Activated CD4-positive, alpha-beta T cell treated with anti-CD3 and anti-CD28 coated beads for 24 hours (primary cell): ENCODE data around the gene HRH3.

Source experiments
- DNase-seq, 2 donors: peaks; one replicate each; pipeline ENCODE4 v3.0.0-alpha.2; 2020; ENCODE audit warnings: low read depth in 2 of 2

HRH3 gene

DNA sequence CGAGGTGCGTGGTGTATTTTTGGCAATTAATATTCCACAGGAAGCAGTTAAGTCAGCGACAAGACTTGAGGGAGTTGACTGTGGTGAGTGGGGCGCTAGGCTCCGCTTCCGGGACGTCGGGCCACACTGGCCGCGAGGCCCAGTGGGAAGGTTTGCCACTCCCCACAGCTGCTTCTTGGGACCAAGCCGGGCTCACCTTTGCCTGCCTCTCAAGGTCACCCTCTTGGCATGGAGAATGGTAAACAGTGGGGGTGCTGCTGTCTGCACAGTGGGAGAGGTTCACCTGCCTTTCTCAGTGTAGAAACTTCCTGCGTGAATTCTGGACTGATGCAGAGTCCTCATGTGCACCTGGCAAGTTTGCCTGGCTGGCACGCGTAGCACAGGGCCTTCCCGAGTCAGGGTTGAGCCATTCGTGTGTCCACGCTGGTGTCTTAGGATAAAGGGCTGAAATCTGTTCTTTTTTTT lies 24.6 kb upstream of the HRH3 start:
- no peak for DNase-seq

DNA sequence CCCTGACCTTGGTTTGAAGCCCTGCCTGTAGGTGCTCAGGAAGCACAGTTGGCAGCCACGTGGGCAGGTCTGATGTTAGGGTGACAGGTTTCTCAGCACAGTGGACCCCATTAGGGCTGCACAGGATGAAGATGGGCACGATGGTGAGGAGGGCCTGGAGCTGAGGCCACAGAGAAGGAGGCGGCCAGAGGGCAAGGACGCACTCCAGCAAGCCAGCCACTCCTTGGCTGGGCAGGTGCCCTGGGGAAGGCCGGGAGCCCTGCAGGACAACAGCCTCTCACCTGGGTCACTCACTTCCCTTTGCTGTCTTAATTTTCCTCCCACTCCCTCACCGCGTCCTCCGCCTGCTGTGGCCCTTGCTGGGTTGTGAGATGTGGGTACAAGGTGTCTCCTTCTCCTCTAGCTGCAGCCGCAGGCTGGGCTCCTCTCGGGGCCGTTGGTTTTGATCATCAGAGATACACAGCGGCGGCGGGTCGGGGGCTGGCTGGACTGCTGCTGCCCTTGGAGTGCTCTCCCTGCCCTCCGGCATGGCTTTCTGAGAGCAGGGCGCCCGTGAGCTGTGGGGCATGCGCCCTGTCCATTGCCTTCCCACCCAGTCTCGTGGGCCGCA lies 23.9 kb upstream of the HRH3 start:
- DNase-seq = no peak

DNA sequence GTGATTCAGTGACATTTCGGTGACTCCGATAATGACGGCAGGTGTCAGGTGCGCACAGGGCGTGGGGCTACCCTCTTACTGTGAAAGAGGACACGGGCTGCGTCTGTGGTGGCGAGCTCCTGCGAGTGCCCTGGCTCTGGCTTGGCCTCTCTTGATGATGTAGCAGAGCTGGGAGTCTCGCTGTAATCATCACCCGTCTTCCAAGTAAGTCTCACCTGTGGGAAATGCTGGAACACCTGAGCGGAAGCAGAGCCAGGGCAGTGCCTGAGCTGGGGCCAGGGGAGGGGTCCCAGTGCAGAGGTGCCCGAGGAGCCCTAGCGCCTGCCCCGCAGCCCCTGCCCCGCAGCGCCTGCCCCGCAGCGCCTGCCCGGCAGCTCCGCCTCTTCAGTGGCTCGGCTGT lies 23.0 kb upstream of the HRH3 start:
- DNase-seq = no peak

DNA sequence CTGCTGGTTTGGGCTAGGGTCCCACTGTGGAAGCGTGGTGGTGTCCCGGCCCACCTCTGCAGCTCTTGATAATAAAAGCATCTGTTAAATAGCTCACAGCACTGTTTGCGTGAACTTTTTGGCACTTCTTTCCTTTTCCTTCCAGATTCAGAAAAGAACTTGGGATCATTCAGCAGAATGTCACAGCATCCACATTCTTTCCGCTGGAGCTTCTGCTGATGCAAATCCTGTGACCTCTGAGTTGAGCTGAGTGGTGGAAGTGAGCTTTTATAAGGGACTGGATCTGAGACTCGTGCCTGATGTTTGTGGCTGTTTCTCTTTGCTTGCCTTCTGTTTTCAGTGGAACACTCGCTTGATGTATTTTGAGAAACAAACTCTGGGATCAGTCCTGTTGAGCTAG lies 22.1 kb upstream of the HRH3 start:
- DNase-seq = no peak

DNA sequence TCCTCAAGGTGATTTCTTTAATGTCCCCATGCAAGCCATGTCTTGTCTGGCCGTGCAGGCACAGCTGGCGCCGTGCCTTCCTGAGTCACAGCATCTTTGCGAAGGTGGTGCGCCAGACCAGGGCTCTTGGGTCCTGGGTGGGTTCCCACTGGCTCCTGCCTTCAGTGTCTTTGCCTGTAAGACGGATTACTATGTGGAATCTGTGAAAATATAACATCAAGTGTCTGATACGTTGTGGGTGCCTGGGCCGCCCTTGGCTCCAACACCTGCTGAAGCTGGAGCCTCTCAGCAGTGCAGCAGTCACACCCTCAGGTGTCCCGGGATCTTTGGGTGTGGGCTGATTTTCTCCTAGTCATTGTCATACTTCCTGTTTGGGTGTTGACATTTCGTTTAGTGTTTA lies 21.4 kb upstream of the HRH3 start:
- no peak for DNase-seq

DNA sequence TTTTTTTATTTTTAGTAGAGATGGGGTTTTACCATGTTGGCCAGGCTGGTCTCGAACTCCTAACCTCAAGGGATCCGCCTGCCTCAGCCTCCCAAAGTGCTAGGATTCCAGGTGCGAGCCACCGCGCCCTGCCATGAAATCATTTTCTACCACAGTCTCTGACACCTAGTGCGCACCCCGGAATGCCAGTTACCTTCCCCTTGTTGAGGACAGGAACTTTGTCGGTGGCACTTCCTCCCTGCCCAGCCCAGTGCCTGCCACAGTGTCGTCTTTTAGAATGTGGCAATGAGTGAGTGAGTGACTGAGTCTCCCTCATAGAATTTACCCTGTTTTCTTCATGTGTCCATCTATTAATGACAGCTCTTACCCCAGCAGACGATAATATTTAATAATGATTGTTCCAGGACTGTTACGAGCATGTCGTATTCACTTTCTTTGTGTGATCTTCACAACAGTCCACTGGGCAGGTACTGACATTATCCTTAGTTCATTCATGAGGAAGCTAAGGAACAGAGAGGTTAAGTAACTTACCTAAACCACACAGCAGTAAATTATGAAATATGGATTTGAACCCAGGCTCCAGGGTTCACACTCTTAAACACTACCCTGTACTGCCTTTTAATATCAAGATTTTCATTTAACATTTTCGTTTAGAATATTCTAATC lies 20.1 kb upstream of the HRH3 start:
- no peak for DNase-seq

DNA sequence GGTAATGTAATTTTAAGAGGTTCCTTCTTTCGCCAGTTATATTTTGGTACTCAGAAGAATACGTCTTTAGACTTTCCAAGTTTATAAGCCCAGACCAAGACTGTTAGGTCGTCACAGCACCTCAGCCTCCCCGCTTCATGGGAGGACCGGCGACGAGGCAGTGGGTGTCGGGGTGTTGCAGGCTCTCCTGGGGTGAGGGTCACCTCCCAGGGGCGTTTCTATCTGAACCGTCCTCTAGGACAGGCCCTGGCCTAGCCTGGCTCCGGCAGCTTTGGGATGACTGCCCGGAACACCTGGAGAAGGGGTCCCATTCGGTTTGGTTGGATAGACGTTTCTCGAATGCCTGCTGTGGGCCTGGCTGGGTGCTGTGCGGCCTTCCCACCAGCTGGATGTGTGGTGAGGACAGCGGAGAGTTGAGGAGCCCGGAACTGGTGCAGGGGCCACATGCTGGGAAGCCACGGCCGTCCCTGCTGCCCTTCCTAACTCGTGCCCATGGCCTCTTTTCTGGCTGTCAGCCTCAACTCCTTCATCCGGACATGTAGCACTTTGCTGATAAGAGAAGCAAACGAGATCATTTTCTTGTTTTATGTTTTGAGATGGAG lies 19.3 kb upstream of the HRH3 start:
- no peak for DNase-seq

DNA sequence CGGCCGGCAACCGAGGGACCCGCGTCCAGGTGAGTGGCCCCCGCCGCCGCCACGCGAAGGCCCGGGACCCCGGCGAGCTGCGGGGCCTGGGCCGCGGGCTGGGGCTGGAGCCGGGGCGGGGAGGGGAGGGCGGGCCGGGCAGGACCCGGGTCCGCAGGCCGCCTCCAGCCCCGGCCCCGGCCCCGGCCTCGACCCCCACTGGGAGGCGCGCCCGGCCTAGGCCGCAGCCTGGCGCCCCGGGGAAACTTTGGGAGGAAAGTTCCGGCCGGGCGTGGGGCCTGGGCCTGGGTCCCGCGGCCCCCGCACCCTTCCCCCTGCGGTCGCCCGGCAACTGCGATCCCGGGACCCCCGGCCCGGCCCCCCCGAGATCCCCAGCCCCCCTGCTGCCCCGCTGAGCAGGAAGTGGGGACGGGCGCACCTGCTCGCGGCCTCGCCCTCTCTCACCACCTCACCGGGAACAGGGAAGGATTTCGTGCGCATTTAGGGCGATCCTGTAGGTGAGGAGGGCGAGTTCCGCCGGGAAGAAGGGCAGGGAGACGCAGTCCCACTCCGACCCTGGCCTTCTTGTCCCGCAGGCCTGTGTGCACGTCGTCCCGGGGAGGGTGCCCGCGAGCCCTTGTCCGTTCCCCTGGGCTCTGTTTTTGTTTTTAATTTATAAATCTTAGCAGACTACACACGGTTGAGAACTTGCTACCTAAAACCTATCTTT lies 18.6 kb upstream of the HRH3 start:
- no peak for DNase-seq

DNA sequence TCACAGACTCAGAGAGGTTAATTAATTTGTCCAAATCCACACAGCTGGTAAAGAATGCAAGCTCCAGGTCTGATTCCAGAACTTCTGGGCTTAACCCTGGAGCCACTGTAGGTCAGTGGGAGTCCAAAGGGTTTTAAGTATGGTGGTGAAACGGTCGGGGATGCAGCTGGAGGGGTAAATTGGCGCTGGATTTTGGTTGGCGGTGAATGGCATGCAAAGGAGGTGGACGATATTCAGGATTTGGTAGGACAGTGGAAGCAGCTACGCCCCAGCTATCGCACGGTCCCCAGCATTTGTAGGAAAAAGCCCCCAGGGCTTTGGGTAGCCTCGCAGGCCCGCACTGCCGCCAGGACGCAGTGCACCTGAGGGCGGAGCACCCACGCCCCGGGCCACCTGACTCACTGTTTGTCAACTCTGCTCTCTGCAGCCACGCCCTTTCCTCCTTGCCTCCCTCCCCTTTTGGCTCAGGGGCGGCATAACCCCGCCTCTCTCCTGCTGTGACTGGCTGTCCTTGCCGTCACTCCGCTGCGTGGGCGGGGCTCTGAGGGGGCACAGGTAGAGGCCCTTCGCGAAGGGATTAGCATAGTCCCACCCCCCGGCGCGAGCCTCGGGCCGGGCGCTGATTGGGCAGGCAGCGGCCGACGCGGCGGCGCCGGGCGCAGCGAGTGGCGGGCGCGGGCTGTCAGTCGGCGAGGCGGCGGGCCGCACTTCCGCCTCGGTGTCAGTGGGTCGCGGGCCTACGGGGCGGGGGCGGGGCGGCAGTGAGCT lies 17.9 kb upstream of the HRH3 start, which contains the start of gene OSBPL2:
TSS of gene OSBPL2 (plus strand) at position 721 of the 768 bp plus-strand sequence. CDS start 17,664 bp downstream, outside the sequence.
- peak; percentile 99 to 100 for DNase-seq

DNA sequence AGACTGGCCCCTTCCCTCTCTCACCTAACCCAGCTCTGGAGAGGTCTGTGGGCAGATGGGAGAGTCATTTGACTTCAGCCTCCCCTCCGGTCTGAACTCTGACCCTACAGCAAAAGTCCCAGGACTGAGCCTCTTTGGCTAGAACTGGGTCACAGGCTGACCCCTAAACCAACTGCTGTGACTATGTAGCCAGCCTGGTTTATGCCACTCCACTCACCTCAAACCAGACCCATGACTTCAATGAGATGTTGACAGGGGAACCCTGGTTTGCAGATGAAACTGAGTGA lies 17.4 kb upstream of the HRH3 start:
- no peak for DNase-seq

DNA sequence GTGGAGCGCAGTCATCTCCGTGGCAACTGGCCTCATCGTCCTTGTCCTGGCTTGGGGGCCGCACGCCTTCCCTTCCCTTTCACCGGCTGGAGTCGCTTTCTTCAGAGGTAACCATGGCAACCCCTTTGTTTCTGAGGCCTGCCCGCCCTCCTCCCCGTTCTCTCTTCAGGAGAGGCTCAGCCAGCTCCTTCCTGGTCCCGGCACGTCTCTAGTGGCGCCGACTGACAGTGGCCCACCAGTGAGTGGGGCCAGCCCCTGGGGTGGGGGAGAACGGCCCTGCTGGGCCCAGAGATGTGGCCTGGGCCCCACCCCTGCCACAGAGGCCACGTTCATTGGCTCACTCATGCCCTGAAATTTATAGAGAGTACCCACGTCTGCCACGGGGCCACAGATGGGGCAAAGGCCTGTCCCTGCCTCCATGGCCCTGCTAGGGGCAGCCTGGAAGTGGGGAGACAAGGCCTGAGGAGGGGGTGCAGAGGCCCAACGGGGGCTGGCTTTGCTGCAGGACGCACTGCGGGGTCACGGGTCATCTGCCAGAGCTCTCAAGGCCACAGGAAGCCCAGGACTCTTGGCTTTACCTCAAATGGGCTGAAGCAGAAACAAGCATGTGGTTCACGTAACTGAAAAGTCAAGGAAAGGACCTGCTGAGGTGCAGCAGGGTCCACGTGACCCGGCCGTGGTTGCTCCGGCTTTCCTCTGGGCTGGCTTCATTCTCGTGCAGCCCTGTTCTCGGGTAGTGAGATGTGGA lies 16.9 kb upstream of the HRH3 start:
- no peak for DNase-seq

DNA sequence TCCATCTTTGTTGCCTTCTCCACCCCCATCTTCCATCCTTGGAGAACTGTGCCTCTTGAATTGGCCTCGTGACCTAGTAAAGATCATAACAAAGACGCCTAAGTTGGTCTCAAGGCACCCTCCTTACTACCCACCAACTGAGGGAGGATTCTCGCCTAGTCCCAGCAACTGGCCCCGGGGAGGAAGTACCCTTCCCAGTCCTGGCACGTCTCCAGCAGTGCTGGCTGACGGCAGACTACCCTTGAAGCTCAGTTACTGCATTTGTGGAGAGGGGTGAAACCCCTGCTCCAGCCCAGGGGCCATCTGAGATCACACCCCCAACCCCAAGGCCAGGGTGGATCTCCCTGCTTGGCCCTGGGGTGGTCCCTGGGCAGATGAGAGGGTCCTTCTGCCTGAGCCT lies 16.1 kb upstream of the HRH3 start:
- no peak for DNase-seq

DNA sequence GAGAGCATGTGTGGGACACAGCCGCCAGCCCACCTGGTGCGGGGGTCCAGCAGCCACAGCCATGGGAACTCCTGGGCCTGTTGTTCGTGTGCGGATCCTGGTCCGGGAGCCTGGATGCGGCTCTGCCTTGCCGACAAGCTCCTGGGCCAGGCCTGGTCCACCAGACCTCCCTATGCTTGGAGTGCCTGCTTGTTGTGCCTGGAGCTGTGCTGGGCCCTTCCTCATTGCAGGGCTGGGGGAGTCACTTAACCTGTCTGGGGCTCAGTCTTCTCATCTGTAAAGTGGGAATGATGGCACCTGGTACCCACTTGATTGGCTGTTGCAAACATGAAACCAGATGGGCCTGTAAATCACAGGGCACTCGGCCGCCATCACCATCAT lies 15.7 kb upstream of the HRH3 start:
- DNase-seq = no peak

DNA sequence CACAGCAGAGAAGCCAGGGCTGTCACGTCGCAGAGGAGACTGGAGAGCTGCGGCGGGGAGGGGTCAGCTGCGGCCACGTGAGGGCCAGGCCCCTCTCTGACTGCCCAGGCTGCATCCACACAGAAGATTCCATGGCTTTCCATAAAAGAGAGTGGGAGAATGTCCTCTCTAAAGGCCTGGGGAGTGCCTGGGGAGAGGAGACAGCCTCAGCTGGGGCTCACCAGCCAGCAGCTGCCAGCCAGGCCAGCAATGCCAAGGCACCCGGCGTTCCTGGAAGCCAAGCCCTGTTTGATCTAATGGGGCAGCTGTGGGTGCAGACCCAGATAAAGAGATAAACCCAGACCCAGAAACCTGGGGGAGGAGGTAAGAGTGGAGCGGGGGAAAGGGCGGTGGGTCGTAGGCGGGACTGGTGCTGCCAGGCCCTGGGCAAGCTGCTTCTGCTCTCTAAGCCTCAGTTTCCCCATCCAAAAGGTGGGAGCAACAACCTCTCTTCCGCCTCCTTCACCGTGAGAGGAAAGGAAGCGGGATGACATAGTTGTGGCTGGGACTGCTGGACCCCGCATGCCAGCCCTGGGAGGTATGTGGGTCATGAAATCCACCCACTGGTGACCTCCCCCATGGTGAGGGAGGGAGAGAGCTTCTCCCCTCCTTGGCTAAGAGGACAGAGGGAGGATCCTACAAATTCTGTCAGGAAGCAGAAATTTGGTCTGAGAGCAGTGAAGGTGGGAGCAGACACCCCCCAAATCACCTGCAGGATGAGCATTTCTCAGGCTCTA lies 15.1 kb upstream of the HRH3 start:
- no peak for DNase-seq

DNA sequence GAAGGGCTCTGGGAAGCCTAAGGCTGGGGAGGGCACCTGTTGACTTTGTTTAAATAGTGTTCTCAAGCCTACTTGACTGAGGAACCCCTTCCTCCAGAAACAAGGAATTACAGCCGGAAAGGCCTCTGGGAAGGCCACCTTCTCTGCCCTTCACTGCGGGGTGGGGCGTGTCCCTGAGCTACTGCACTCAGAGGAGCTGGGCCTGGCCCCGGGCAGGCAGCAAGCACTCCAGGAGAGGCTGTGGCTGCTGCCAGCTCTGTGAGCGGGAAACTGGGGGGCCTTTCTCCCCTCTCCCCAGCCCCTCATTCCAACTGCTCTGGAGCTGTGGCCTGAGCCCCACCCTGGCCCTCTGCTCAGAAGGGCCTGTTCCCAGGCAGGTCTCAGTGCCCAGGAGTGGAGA lies 14.3 kb upstream of the HRH3 start:
- DNase-seq = no peak

DNA sequence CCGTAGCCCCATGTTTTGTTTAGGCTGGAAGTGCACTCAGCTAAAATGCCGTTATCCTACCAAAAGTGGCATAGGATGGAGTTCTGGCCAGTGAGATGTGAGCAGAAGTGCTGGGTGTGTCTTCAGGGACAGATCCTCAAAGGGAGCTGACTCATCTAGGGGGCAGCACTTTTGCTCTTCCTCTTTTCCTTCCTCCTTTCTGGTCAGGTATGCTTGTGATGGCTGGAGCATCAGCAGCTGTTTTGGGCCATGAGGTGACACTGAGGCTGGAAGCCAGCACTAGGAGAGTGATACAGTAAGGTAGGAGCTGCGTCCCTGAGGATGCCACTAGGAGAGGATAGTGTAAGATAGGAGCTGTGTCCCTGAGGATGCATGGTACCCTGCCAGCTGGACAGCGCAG lies 13.6 kb upstream of the HRH3 start:
- DNase-seq = no peak

DNA sequence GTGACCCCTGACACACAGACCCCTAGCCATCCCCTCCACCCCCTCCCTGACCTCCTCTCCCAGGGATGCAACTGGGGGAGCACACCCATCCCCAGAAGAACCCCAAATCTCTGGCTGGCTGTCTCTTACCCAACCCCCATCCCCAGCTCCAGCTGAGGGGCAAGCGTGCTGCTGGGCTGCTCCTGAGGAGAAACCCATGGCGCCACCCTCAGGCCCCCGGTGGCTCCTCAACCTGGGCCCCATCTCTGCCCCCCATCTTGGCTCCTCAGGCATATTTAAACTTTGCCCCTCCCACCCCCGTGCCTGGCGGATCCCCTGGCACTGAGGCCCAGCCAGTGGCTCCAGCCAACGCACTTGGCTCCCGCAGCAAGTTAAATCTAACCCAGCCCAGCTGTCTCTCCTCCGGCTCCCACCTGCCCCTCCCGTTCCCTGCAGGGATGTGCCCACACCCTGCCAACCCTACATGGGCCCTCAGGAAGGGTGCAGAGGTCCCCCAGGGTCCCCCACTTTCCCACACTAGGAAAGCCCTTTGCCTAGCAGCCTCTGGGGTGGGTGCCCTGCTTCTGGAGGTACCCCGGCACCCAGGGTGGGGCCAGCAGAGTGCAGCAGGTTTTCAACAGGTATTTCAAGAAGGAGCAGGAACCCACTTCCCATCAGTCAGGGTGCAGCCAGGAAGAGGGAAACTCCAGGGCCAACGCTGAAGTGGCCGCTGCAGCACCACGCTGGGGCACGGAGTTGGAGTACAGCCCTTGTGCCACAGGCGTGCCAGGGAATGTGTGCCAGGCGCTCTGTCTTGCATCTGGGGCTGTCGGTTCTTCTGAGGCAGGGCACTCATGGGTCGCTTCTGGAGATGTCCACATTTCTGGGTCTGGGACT lies 12.9 kb upstream of the HRH3 start:
- DNase-seq = no peak

DNA sequence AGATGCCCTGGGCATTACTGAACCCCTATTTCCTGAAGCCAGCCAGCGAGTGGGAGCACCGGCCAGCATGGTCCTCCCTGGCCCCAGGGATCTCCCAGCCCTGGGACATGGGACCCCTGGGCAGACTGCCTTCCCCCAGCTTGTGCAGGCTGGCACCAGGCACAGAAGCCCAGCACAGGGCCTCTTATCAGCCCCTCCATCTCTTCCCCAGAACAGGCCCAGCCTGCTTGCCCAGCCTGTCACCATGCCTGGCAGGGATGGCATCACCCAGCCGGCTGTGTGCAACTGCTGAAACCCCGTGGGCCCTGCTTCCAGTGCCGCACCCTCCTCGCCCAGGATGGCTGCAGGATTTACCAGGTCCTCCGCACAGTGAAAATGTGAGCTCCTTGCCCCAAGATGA lies 12.1 kb upstream of the HRH3 start:
- DNase-seq = no peak

DNA sequence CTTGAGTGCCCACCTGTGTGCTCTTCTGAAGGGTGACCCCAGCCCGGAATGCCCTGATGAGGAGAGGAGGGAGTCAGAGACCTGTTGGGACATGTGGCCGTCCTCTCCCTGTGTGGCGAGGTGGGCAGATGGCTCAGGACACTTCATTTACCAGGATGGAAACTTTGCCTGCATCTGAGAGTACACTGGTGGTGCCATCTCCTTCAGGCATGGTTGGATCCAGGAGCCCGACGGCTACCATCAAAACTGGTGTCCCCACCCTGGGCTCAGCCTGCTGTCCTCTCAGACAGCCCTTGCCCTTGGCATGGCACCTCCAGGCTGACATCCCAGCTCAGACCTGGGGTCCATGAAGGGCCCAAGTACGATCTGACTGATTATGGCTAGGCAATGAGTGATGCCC lies 11.2 kb upstream of the HRH3 start:
- no peak for DNase-seq

DNA sequence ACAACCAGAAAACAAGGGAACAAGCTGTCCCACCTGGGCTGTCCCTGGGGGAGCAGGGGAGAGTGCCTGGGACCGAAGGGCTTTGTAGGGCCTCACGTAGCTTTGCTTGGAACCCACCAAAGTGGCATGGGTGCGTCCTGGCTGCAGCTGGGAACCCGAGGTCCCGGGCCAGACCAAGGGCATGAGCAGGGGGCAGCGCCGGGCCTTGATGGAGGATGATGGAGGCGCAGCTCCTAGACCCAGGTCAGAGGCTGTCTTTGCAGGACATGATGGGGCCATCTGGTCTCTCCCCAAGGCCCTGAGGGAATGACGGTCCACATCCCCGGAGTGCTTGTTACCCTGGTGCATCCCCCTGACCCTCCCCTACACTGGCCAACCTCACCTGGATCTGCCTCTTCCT lies 10.6 kb upstream of the HRH3 start:
- DNase-seq = no peak
